GM23248 (cell line): ENCODE results near the gene KIF2A. TPM values are rescaled to one million over a fixed set of nuclear protein-coding genes. Genes with fewer than 3 reads are reported as not detected.
A peak's percentile ranks its signal among the peaks of the same experiment; 100 is the strongest.

Source experiments
- DNase-seq: peaks from one replicate; pipeline ENCODE4 v3.0.0-alpha.2; 2015
- H2AFZ ChIP-seq: fragments of 200-600 bp; sonication (generic); 2 replicates; pipeline ENCODE4 v1.6.1; 2016; ENCODE audit warnings: antibody characterized with exemption
- H3F3A ChIP-seq: fragments of 200-600 bp; sonication (generic); 2 replicates; pipeline ENCODE4 v1.6.1; 2016; ENCODE audit warnings: mild to moderate bottlenecking, antibody characterized with exemption, mixed run types; ENCODE audit not compliant: insufficient read depth
- H3K27ac ChIP-seq: fragments of 200-600 bp; sonication (generic); 2 replicates; pipeline ENCODE4 v1.5.1; 2016; ENCODE audit warnings: mild to moderate bottlenecking
- H3K27me3 ChIP-seq: fragments of 200-600 bp; sonication (generic); replicated peaks from 2 replicates; pipeline ENCODE4 v1.6.1; 2016; ENCODE audit warnings: mild to moderate bottlenecking; ENCODE audit not compliant: insufficient read depth
- H3K36me3 ChIP-seq: fragments of 200-600 bp; sonication (generic); 2 replicates; pipeline ENCODE4 v1.6.1; 2016; ENCODE audit warnings: low read depth, mild to moderate bottlenecking
- H3K4me1 ChIP-seq: fragments of 200-600 bp; sonication (generic); 2 replicates; pipeline ENCODE4 v1.6.1; 2016; ENCODE audit warnings: mild to moderate bottlenecking; ENCODE audit not compliant: insufficient read depth
- H3K4me2 ChIP-seq: fragments of 200-600 bp; sonication (generic); one replicate; pipeline ENCODE4 v1.6.1; 2016; ENCODE audit warnings: mild to moderate bottlenecking; ENCODE audit not compliant: unreplicated experiment
- H3K4me3 ChIP-seq: fragments of 200-600 bp; sonication (generic); 2 replicates; pipeline ENCODE4 v1.5.1; 2016; ENCODE audit warnings: mild to moderate bottlenecking
- H3K79me2 ChIP-seq: fragments of 200-600 bp; sonication (generic); 2 replicates; pipeline ENCODE4 v1.6.1; 2016; ENCODE audit warnings: mild to moderate bottlenecking; ENCODE audit not compliant: insufficient read depth
- H3K9ac ChIP-seq: fragments of 200-600 bp; sonication (generic); 2 replicates; pipeline ENCODE4 v1.6.1; 2016; ENCODE audit warnings: mild to moderate bottlenecking
- H3K9me2 ChIP-seq: fragments of 200-600 bp; sonication (generic); 2 replicates; pipeline ENCODE4 v1.6.1; 2016; ENCODE audit warnings: mixed run types, mild to moderate bottlenecking, moderate library complexity; ENCODE audit not compliant: insufficient read depth
- H3K9me3 ChIP-seq: fragments of 200-600 bp; sonication (generic); one replicate; pipeline ENCODE4 v1.6.1; 2017; ENCODE audit warnings: low read depth
- H4K20me1 ChIP-seq: fragments of 200-600 bp; sonication (generic); 2 replicates; pipeline ENCODE4 v1.6.0; 2016; ENCODE audit not compliant: insufficient read depth
- EZH2 ChIP-seq: fragments of 200-600 bp; sonication (generic); IDR thresholded peaks from 2 replicates; pipeline ENCODE4 v1.6.1; 2018; ENCODE audit warnings: antibody characterized with exemption, mild to moderate bottlenecking; ENCODE audit not compliant: insufficient read depth, poor library complexity, severe bottlenecking
- EZH2phosphoT487 ChIP-seq: fragments of 200-600 bp; sonication (generic); IDR thresholded peaks from 2 replicates; pipeline ENCODE4 v1.6.1; 2018; ENCODE audit warnings: antibody characterized with exemption, moderate library complexity, mild to moderate bottlenecking, low read depth; ENCODE audit not compliant: insufficient read depth
- WGBS, 2 experiments: methylation state at CpG; one replicate each; pipeline ENCODE4 v1.1.6; 2015 to 2017; ENCODE audit warnings: low lambda C conversion rate in 2 of 2, low coverage in 1 of 2; ENCODE audit errors: missing lambda C conversion rate in 2 of 2; 5-methylcytosine and 5-hydroxymethylcytosine counted together
- in situ Hi-C: fragments of 300-500 bp; cut with MboI; formaldehyde crosslinking; loops from 2 replicates; pipeline ENCODE4 v1.15.0; 2020
- polyA plus RNA-seq: library from polyadenylated mRNA; unstranded; fragments of >200 nt; fragmentation: Nextera tagmentation; extraction: Ambion mirVana; gene quantifications from 2 replicates; pipeline ENCODE4 v1.2.1, GENCODE V29; 2016
- total RNA-seq: library from RNA; depleted of rRNA; stranded (reverse); fragments of >200 nt; shearing (Covaris generic); gene quantifications from 2 replicates; pipeline ENCODE4 v1.2.3, GENCODE V29; 2014

Gene KIF2A
- total and polyA plus RNA-seq, 2 experiments from 2014 or later, result 38.2 to 40.0 TPM

DNA sequence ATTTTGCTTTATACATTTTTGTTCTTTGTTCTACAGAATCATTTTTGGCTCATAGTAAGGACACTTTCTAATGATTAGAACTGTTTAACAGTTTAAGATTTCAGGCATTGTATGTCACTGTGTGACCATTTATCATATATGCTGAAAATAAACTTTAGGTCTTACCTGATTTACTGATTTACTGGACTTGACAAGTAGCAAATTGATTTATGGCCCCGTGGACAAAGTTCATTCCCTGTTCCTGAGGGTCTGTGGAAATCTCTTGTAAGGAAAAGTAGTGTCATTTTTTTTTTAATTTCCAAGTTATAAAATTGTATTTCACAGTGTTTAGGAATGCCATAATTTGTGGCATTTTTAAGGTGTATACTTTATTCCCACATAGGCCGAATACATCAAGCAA, 40.7 kb downstream of the KIF2A start:
- Histone ChIP-seq H3K36me3 (peaks cover 22% of the 10 kb centered on the region), H3K27ac (no peak overlapping the region), H3K27me3 (no peaks in the 10 kb centered on the region), H3K79me2 (peaks cover 72% of the 10 kb centered on the region), H3K4me2 (no peak overlapping the region), H3K4me1 (peaks cover 4% of the 10 kb centered on the region; the same call in 1 of the 2 replicates), H2AFZ (no peak overlapping the region), H3K9me3 (no peaks in the 10 kb centered on the region), H4K20me1 (no peaks in the 10 kb centered on the region), H3K9ac (no peak overlapping the region), H3K4me3 (no peak overlapping the region), H3F3A (peaks cover 9% of the 10 kb centered on the region; the same call in 1 of the 2 replicates), H3K9me2 (no peaks in the 10 kb centered on the region)
- 98 to 99% methylated on average over 2 of the region's 2 CpGs for WGBS, 2 experiments
- in situ Hi-C loops, result no loop called here
- no peak for DNase-seq
- no peak for TF ChIP-seq EZH2phosphoT487
- no peak for TF ChIP-seq EZH2

DNA sequence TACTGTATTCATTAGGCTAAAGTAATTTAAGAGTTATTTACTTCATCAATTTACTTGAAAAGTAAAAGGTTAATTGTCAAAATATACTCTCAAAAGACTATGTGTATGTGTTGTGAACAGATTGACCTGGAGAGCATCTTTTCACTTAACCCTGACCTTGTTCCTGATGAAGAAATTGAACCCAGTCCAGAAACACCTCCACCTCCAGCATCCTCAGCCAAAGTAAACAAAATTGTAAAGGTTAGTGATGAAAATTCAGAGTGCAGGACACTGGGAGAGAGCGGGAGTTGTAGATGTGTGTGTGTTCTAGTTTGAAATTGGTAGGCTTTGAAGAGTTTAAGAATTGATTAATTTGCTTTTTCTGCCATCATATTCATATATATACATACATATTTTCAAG, 41.9 kb downstream of the KIF2A start:
- 95 to 97% methylated on average over 1 of the region's 1 CpG for WGBS, 2 experiments
- no peak for DNase-seq
- H3K4me2 ChIP-seq, result no peak overlapping the region

DNA sequence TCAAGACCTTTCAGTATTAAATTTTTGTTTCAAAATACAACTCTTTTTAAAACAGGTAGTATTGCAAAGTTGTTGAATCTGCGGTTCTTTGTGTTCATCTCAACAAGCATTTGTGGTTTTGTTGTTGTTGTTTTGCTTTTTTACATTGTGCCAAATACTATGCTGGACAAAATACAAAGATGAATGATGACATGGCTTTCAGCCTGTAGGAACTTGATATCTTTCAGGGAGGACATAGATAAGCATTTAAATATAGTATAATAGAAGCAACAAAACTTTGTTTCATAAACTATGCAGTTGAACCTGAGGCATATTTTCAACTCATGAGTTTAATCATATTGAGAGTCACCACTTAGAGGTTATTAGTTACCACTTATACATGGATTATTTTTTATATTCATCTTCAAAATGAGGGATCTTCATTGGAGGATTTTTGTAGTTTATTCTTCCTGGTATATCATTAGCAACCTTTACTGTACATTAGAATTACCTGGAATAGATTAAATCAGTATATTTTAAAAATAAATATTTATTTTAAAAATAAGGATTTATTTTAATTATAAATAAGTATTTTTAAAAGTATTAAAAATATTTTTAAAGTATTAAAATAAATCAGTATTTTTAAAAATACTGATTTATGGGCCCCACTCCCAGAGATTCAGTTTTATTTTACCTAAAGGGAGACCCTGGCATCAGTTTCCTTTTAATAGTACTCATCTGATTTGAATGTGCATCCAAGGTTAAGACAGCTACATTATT, 42.9 kb downstream of the KIF2A start:
- TF ChIP-seq EZH2phosphoT487, result no peak
- TF ChIP-seq EZH2, result no peak
- H3K9ac ChIP-seq, result no peak overlapping the region
- no peaks in the 10 kb centered on the region for H3K4me1 ChIP-seq
- H3K9me2 ChIP-seq, result no peaks in the 10 kb centered on the region
- DNase-seq, result no peak
- H3K27ac ChIP-seq, result no peak overlapping the region
- H3K27me3 ChIP-seq, result no peaks in the 10 kb centered on the region
- 95 to 100% methylated on average over 1 of the region's 1 CpG for WGBS, 2 experiments
- peaks cover 50% of the 10 kb centered on the region for H3K79me2 ChIP-seq
- in situ Hi-C loops, result no loop called here
- H3F3A ChIP-seq, result no peaks in the 10 kb centered on the region; the same call in 1 of the 2 replicates
- H3K36me3 ChIP-seq, result peaks cover 39% of the 10 kb centered on the region
- no peak overlapping the region for H2AFZ ChIP-seq
- H3K4me3 ChIP-seq, result no peak overlapping the region
- no peaks in the 10 kb centered on the region for H4K20me1 ChIP-seq
- no peaks in the 10 kb centered on the region for H3K9me3 ChIP-seq
- no peak overlapping the region for H3K4me2 ChIP-seq

More for the DNA sequence above, 41.9 kb downstream of the KIF2A start:
- no peak overlapping the region for H2AFZ ChIP-seq
- no peaks in the 10 kb centered on the region for H4K20me1 ChIP-seq
- no peaks in the 10 kb centered on the region for H3K27me3 ChIP-seq
- no peak overlapping the region for H3K27ac ChIP-seq
- H3K9ac ChIP-seq, result no peak overlapping the region
- no peaks in the 10 kb centered on the region for H3K9me3 ChIP-seq
- H3F3A ChIP-seq, result peaks cover 9% of the 10 kb centered on the region; the same call in 1 of the 2 replicates
- H3K36me3 ChIP-seq, result peaks cover 32% of the 10 kb centered on the region
- TF ChIP-seq EZH2phosphoT487 (no peak), EZH2 (no peak)
- H3K4me1 ChIP-seq, result peaks cover 4% of the 10 kb centered on the region; the same call in 1 of the 2 replicates
- no peaks in the 10 kb centered on the region for H3K9me2 ChIP-seq
- no peak overlapping the region for H3K4me3 ChIP-seq
- H3K79me2 ChIP-seq, result peaks cover 60% of the 10 kb centered on the region
- in situ Hi-C loops, result no loop called here

DNA sequence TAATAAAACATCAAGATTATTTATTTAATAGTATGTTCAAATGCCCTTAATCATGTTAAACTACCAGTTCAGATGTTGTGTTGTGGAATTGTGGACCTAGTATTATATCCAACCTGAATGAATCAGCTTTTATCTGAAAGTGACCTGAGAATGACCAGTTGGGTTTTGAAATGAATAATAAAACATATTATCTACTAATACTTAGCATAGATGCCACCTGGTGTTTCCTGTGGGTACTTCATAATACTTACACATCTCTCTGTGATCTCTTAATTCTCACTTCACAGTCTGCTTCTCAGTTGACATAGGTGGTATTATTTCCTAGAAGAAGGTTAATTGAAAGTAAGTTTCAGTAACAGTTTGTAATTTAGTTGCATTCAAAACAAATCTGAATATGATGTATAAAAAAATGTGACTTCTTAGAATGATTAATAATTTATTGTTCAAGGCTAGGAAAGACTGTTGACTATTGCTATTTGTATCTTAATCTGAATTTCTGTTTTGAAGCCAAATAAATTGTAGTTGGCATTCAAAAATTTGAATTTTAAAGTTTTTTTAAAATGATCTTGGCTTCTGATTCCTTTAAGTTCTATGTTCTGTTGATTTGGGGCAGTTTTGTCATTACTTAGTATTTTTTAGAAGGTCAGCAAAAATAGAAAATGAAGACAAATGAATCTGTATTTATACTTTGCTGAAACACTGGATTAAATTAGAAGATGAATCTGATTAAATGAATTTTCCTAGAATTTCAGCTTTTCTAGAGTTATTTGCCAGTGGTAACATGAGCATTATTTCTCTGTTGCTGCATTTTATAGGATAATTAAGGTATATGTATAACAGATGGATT, 48.2 kb downstream of the KIF2A start:
- no peak overlapping the region for H3K9ac ChIP-seq
- H3K9me3 ChIP-seq, result no peaks in the 10 kb centered on the region
- H3K9me2 ChIP-seq, result no peaks in the 10 kb centered on the region
- H3K4me3 ChIP-seq, result no peak overlapping the region
- H3K4me2 ChIP-seq, result no peak overlapping the region
- H4K20me1 ChIP-seq, result no peaks in the 10 kb centered on the region
- in situ Hi-C loops, result loop anchor here (10.0 kb wide), 1 partner anchor 129 kb away; no protein-coding TSS in a partner anchor
- no peaks in the 10 kb centered on the region; the same call in 1 of the 2 replicates for H3F3A ChIP-seq
- no peak for TF ChIP-seq EZH2
- H3K79me2 ChIP-seq, result peaks cover 6% of the 10 kb centered on the region; the same call in 1 of the 2 replicates
- H3K4me1 ChIP-seq, result no peaks in the 10 kb centered on the region
- H3K27ac ChIP-seq, result 0 out of 2 replicates have a peak overlapping the region, but pooled peaks have one; percentile 2
- no peak overlapping the region for H2AFZ ChIP-seq
- peak; percentile 81 for DNase-seq
- H3K27me3 ChIP-seq, result no peaks in the 10 kb centered on the region
- H3K36me3 ChIP-seq, result peaks cover 46% of the 10 kb centered on the region
